Glutamatergic neuron (in vitro differentiated cells): ENCODE data around the gene ARHGAP42. TPM values are rescaled to one million over a fixed set of nuclear protein-coding genes. Genes with fewer than 3 reads are reported as not detected.

Experiments used
- DNase-seq: peaks from one replicate; pipeline ENCODE4 v3.0.0; 2022
- H3K27ac Mint-ChIP-seq: one replicate; pipeline ENCODE4 v1.8.0; 2020; ENCODE audit warnings: mild to moderate bottlenecking, mixed read lengths, inconsistent platforms; ENCODE audit not compliant: unreplicated experiment
- H3K27me3 Mint-ChIP-seq: one replicate; pipeline ENCODE4 v1.8.0; 2020; ENCODE audit warnings: mild to moderate bottlenecking, moderate library complexity, mixed read lengths, inconsistent platforms; ENCODE audit not compliant: unreplicated experiment
- H3K36me3 Mint-ChIP-seq: one replicate; pipeline ENCODE4 v1.8.0; 2020; ENCODE audit warnings: mild to moderate bottlenecking, mixed read lengths, inconsistent platforms; ENCODE audit not compliant: unreplicated experiment
- H3K4me1 Mint-ChIP-seq: one replicate; pipeline ENCODE4 v1.8.0; 2020; ENCODE audit warnings: mild to moderate bottlenecking, low read depth, mixed read lengths, inconsistent platforms; ENCODE audit not compliant: unreplicated experiment
- H3K4me3 Mint-ChIP-seq: one replicate; pipeline ENCODE4 v1.8.0; 2020; ENCODE audit warnings: mild to moderate bottlenecking, mixed read lengths, inconsistent platforms; ENCODE audit not compliant: unreplicated experiment
- H3K9me3 Mint-ChIP-seq: one replicate; pipeline ENCODE4 v1.8.0; 2020; ENCODE audit warnings: mild to moderate bottlenecking, moderate library complexity, mixed read lengths, inconsistent platforms; ENCODE audit not compliant: unreplicated experiment
- CTCF ChIP-seq: fragments of 200-600 bp; sonication (generic); IDR thresholded peaks from one replicate; pipeline ENCODE4 v1.5.0; 2021; ENCODE audit not compliant: partially characterized antibody, unreplicated experiment
- total RNA-seq: library from RNA; stranded (reverse); fragmentation: NEBNext Ultra II Directional; extraction: Animal tissue kit (Norgen Biotek cat#: 25700); gene quantifications from one replicate; pipeline ENCODE4 v1.2.1, GENCODE V29; 2021; ENCODE audit not compliant: unreplicated experiment

The ARHGAP42 gene
- total RNA-seq, 1 donor from 2014 or later, result 21.4 TPM

- Mint-ChIP-seq H3K27me3 (no peaks in the 10 kb centered on the region), H3K9me3 (peaks cover 2% of the 10 kb centered on the region), H3K4me1 (peaks cover 38% of the 10 kb centered on the region), H3K36me3 (no peaks in the 10 kb centered on the region), H3K27ac (peak overlapping the region; percentile 23), H3K4me3 (no peak overlapping the region)
- DNase-seq, result no peak
- no peak for TF ChIP-seq CTCF
Observed at GRCh38 chr11:100830978-100831732, 144.1 kb downstream of the ARHGAP42 start.

GRCh38 chr11:100831929-100832494 is 144.9 kb downstream of the ARHGAP42 start:
- peaks cover 2% of the 10 kb centered on the region for H3K9me3 Mint-ChIP-seq
- H3K4me3 Mint-ChIP-seq, result no peak overlapping the region
- no peaks in the 10 kb centered on the region for H3K36me3 Mint-ChIP-seq
- no peak for DNase-seq
- peaks cover 38% of the 10 kb centered on the region for H3K4me1 Mint-ChIP-seq
- TF ChIP-seq CTCF, result no peak
- H3K27ac Mint-ChIP-seq, result peak overlapping the region; percentile 23
- no peaks in the 10 kb centered on the region for H3K27me3 Mint-ChIP-seq

GRCh38 chr11:100832829-100833228 is 145.7 kb downstream of the ARHGAP42 start:
- no peak overlapping the region for H3K27ac Mint-ChIP-seq
- peaks cover 39% of the 10 kb centered on the region for H3K4me1 Mint-ChIP-seq
- H3K27me3 Mint-ChIP-seq, result no peaks in the 10 kb centered on the region
- H3K9me3 Mint-ChIP-seq, result peaks cover 2% of the 10 kb centered on the region
- no peak for DNase-seq
- H3K36me3 Mint-ChIP-seq, result no peaks in the 10 kb centered on the region
- H3K4me3 Mint-ChIP-seq, result no peak overlapping the region
- TF ChIP-seq CTCF, result no peak

- peaks cover 39% of the 10 kb centered on the region for H3K4me1 Mint-ChIP-seq
- TF ChIP-seq CTCF, result no peak
- peaks cover 2% of the 10 kb centered on the region for H3K9me3 Mint-ChIP-seq
- H3K36me3 Mint-ChIP-seq, result no peaks in the 10 kb centered on the region
- no peaks in the 10 kb centered on the region for H3K27me3 Mint-ChIP-seq
- no peak overlapping the region for H3K4me3 Mint-ChIP-seq
- no peak for DNase-seq
- H3K27ac Mint-ChIP-seq, result peak overlapping the region; percentile 65
Observed at GRCh38 chr11:100833276-100833675, 146.2 kb downstream of the ARHGAP42 start.

GRCh38 chr11:100835854-100836253 is 148.8 kb downstream of the ARHGAP42 start:
- Mint-ChIP-seq H3K4me1 (peaks cover 33% of the 10 kb centered on the region), H3K27ac (no peak overlapping the region), H3K4me3 (no peak overlapping the region), H3K9me3 (no peaks in the 10 kb centered on the region), H3K36me3 (no peaks in the 10 kb centered on the region), H3K27me3 (no peaks in the 10 kb centered on the region)
- no peak for DNase-seq
- TF ChIP-seq CTCF, result no peak
